LNCaP clone FGC (cell line): ENCODE measurements around the gene P3H1.

Source experiments
- DNase-seq: peaks from one replicate; pipeline ENCODE4 v3.0.0-alpha.2; 2011; ENCODE audit warnings: low read depth
- H3K4me3 ChIP-seq: 2 replicates; pipeline ENCODE4 v1.5.1; 2011; ENCODE audit warnings: mild to moderate bottlenecking, low read depth, low read length, control low read depth
- CTCF ChIP-seq: IDR thresholded peaks from 2 replicates; pipeline ENCODE4 v1.5.1; 2012; ENCODE audit warnings: mild to moderate bottlenecking; ENCODE audit not compliant: control insufficient read depth, insufficient read depth; ENCODE audit errors: extremely low read depth

Gene P3H1

GRCh38 chr1:42745851-42746250 is 21.0 kb downstream of the P3H1 start:
- H3K4me3 ChIP-seq: no peak overlapping the region
- TF ChIP-seq CTCF: no peak
- no peak for DNase-seq

GRCh38 chr1:42744148-42744413 is 22.7 kb downstream of the P3H1 start:
- no peak for DNase-seq
- H3K4me3 ChIP-seq: no peak overlapping the region
- no peak for TF ChIP-seq CTCF

GRCh38 chr1:42743317-42744147 is 23.3 kb downstream of the P3H1 start:
- TF ChIP-seq CTCF: no peak
- DNase-seq: no peak
- H3K4me3 ChIP-seq: no peak overlapping the region

GRCh38 chr1:42742617-42743316 is 24.1 kb downstream of the P3H1 start:
- H3K4me3 ChIP-seq: no peak overlapping the region
- TF ChIP-seq CTCF: no peak
- DNase-seq: no peak

- no peak for TF ChIP-seq CTCF
- H3K4me3 ChIP-seq: no peak overlapping the region
- DNase-seq: no peak
Measured at GRCh38 chr1:42742141-42742540, 24.7 kb downstream of the P3H1 start.

GRCh38 chr1:42741706-42742105 is 25.1 kb downstream of the P3H1 start:
- TF ChIP-seq CTCF: no peak
- no peak for DNase-seq
- H3K4me3 ChIP-seq: no peak overlapping the region
